GM19035 (cell line): ENCODE results near the gene PIK3C2B.
A peak's percentile ranks its signal among the peaks of the same experiment; 100 is the strongest.

Experiments
- ATAC-seq: cut with Tn5 transposase; IDR thresholded peaks from one replicate; pipeline ENCODE4 v1.9.1; 2021; ENCODE audit not compliant: unreplicated experiment

PIK3C2B gene

DNA sequence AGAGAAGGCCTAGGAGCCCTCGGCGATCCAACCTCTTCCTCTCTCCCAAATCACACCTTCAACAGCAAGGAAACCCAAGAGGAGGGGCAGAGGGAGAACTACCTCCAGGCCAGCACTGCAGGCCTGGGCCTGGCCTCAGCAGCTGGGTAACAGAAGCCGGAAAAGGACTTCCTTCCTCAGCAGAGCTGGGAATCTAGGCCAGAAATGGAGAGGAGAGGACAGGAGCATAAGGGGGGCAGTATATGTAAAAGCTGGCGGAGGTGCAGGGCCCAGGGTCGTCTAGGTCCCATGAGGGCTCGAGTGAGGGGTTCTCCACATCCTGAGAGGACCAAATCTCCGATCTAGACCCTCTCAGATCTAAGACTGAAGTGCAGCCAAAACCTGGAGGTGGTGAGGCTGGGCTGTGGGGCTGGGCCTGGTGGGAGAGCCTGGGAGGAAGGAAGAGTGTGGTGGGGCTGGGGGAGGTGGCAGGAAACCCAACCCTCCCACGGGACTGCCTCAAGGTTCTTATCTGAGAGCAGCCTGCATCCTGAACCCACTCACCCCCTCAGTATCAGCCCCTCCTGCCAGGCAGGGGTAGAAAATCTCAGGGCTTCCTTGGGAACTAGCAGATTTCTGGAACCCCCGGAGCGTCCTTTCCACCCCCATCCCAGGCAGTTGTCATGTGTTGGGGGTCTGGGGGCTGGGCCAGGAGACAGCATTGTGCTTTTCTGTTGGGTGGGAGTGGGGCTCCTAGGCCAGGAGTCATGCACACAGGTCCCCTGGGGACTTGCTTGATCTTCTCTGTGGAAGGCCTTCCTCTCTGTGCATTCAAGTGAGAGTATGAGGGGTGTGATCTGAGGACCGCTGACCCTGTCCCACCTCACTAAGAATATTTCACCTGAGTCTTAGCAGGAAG lies 33.0 kb downstream of the PIK3C2B start:
- ATAC-seq: no peak

DNA sequence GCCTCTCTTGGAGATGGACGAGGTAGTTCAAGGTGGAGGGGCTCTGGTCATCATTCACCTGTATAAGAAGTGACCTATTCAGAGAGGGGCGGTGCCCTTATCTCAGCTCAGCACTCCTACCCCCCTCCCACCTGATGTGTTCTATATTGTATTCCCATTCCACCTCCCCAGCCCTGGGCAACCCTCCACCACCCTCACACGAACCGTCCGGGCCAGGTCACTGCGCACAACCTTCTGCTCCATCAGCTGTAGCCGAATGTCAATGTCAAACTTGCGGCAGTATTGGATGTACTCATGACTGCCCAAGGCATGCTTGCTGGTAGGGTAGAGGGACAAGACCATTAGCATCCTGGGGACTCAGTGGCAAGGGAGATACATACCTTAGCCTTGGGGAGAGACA lies 34.3 kb downstream of the PIK3C2B start:
- no peak for ATAC-seq

DNA sequence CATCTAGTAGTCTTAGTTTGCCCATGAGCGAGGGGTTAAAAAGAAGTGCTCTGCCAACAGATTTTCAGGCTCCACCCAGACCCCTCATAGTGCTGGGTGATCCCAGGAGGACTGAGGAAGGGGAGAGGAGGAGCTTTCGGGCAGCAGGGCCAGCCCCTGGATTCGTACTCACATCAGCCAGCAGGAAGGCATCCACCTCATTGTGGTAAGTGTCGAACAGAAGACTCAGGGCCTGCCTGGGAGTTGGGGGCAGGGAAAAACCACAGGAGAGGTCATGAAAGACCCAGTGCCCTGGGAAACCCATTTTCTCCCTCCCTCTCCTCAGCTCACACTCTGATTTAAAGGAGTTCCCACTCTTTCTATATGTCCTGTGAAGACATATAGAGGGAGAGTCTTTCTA lies 34.9 kb downstream of the PIK3C2B start:
- ATAC-seq: no peak

DNA sequence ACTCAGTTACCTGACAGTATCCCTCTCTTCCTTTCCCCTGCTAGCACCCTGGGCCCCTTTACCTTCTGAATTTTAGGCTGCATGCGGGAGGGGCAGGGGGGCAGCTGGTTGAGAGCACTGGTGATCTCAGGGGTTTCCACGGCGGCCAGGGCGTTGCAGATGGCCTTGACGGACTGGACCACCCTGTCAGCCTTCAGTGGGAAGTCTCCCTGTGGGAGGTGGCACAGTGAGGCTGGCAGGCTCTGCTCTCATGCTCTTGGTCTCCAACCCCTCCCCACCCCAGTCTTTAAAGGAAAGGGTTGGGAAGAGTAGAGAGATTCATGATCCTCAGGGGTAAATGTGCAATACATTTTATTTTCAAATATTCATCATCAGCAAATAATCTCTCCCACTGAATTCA lies 36.9 kb downstream of the PIK3C2B start:
- no peak for ATAC-seq

DNA sequence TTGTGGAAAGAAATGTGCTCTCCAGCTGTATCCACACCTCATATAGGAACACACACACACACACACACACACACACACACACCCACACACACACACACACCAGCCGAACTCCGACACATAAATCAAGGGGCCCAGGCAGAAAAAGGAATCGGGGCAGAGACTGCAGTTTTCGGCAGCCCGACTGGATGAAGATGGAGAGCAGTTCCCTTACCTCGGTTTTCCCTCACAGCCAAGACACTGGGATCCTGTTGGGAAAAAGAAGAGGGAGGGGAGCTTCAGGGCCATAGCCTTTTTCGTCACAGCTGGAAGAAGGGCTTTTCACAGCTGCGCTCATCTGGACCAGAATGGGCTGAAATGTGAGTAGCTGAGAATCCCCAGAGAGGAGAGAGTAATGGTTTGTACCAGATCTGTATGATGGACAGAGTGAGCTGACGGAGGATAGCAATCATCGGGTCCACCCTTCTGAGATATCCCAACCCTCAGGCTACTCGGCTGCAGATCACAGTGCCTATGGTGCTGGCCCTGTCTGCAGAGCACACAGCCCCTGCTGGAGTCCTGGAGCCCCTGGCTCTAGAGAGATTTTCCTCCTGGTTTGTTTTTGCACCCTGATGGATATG lies 37.7 kb downstream of the PIK3C2B start:
- no peak for ATAC-seq

DNA sequence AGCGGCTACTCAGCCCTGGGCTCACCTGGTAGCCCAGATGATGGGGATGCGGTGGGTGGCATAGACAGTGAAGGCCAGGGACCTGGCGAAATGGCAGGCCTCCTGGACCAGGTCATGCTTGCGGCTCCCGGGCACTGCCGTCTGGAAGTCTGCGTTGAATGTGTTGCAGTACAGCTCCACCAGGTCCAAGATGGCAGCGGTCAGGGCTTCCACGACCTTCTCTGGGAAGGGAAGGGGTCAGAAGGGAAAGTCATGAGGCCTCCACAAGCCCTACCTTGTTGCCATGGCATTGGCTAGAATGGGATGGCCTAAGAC lies 38.8 kb downstream of the PIK3C2B start:
- no peak for ATAC-seq

DNA sequence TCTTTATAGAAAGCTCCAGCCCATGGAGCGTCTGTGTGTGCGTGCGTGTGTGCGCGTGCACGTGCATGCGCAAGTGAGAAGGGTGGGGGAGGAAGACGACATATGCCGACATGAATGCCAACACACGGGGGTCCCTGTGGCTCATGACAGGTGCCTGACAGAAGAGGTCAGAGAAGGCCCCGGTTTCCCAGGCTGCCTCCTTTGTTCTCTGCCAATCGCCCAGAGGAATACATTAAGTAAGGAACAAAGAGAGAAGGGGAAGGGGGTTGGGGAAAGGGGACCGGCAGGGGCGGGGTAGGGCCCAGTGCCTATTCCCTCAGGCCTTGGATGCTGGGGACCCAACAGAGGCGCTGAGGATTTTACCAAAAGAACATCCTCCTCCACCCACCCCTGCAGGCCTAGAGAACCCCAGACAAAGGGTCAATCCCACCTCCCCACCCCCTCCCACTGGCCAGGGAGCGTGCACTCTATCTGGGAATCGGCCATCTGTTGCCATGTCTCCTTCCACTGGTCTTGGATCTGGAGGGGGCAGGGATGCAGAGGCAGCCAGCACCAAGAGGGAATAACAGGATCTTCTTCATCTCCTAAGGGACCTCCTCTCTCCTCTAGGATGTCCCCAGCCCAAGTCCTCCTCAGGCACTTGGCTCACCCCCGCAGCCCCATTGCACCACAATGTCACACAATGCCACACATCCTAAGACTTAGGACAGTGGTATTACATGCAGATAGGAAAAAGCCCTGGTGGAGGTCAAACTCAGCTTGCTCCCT lies 39.4 kb downstream of the PIK3C2B start:
- no peak for ATAC-seq

DNA sequence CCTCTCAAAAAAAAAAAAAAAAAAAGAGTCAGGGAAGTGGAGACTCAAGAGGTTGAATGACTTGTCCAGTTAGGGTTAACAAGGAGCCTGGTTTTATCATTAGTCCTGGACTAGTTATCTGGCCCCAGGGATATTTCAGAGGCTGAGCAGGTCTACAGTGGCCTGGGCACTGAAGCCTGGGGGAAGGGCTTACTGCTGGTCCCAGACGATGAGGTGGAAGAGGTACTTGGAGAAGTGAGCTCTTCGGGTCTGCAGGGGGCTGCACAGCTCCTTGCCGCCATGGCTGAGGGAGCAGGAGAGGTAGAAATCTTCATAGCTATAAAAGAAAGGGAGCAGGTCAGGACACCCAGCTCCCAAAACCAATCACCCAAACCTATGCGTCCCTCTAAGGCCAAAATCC lies 40.1 kb downstream of the PIK3C2B start:
- ATAC-seq: no peak

DNA sequence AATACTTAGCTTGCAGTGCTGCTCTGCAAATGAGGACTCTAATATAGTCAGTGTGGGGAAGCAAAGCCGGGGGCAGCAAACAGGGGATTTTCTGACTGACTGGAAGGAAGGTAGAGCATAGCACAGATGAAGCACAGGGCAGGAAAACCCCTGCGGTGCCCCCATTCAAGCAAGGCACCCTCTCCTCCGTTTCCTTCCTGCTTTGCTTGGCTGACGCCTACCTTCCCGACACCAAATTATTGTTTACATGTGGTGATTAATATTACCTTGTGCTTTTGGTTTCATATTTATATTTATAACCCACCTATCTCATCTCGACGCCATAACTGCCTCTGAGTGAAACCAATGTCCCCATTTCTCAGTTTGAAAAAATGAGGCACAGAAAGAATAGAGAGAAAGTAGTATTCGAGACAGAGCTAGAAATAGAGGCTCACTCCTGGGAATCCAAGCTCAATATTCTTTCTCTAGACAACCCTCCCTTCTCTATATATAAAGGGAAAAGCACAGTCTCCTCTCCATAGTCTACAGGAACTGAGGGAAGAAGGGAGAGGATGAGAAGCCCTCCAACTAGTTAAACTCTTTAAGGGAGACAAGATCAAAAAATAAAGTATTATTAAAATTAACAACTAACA lies 41.3 kb downstream of the PIK3C2B start:
- peak; percentile 81 for ATAC-seq

DNA sequence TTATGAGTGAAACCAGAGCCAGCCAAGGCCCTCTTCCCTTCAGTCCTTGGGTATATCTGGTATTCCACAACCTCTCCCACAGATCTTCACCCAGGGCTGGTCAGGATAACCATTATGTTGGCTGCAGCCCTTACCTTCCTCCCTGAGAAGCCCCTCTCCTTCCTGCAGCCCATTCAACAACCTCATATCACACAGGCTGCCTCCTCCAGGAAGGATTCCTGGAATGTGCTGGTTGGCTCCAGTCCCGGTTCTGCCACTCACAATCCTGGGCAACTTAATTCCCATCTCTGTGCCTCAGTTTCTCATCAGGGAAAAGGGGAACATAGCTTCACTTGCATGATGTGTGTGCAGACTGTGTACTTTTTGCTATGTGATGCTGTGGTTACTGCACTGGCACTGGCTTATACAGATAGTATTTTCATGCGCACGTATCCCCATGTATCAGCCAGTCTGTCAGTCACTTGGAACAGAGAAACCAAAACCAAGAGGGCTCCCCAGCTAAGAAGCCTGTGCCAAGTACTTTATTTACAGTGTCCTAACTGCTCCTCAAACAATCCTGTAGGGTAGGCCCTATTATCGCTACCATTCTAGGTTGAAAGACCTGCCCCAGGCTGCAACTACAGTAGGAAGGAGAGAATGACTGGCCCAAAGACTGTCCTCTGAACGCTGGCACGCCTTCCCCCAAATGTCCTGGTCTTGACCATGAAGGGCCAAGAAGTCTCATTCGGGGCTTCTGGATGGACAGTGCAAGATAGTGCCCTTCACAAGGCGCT lies 43.1 kb downstream of the PIK3C2B start:
- ATAC-seq: no peak

DNA sequence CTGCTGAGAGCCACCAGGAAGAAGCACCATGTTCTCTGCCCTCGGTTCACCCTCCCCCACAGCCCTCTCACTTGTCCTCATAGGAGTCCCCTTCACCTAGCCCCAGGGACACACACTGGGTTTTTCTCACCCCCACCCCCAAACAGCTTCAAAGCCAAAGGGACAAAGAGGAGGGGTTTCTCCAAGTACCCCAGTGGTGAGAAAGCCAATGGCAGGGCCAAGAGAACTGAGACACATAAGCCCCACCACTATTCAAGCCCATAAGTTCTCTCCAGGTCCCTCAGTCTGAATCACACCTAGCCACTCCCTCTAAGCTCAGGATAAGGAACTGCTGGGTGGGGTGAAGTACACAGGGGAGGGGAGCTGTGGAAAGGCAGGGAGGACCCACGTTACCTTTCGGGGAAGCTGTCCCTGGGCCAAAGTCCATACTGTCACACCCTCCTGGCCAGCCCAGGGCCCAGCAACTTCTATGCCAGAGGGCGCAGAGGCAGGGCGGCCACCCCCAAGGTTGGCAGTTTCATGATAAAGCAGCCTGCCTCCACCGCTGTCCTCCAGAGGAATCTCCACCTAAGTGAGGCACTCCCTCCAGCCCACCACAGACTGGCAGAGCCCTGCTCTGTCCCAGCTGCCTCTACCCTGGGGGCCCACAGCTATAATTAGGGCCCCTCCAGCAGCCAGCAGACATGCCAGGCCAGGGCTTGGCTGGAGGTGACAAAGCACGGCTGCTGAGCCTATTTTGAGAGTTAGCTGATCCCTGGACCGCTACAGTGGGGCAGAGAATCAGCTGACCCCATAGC lies 43.9 kb downstream of the PIK3C2B start:
- no peak for ATAC-seq

DNA sequence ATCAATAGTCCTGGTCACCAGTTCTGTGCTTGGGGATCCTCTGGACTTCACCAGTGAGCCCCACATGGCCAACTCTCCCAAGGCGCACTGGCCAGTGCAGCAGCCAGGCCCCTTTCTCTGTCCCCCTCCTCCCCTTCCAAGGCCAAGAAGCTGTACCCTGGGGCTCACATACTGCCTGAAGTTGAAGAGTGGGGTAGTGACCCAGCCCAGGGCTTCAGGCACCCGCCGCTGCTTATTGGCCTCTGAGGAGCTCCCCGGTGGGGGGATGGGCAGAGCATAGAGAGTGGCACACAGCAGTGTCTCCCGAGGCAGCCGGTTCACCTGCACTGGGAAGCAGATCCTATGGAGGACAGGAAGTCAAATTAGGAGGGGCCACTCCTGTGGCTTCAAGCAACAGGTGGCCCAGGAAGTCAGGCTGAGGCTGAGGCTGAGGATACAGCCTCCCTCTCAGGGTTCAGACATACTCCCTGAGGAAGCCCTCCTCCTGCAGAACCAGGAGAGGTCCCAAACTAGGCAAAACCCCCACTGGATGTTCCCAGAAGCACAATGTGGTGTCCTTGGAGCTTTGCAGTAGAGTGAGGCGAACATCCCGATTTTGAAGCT lies 44.8 kb downstream of the PIK3C2B start:
- no peak for ATAC-seq

DNA sequence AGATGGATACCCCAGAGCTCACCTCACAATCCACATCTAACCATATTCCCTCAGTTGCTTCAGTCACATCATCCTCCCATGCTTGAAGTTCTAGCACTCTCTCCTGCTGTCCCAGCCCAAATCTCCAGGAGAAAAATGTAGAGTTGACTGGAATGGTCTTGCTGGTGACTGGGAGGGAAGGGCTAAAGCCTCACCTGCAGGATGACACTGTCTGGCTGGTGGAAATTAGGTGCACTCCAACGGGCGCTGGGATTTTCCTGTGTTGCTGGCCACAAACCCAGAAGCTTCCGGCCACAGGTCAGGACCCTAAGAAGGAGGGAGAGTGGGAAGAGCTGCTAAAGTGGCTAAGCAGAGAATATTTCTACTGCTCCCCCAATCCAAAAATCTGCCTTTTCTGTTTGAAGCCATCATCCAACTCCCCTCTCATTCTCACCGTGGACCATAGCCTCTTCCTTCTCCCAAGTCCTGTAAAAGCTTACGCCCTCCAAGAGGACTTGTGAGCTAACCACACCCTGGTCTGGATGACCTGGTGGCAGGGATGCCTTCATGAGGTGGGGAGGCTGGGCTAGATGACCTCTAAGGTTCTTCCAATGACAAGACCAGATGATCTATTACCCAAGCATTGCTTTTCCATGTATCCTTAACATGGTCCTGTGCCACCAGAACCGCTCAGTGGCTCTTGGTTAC lies 45.5 kb downstream of the PIK3C2B start:
- no peak for ATAC-seq

DNA sequence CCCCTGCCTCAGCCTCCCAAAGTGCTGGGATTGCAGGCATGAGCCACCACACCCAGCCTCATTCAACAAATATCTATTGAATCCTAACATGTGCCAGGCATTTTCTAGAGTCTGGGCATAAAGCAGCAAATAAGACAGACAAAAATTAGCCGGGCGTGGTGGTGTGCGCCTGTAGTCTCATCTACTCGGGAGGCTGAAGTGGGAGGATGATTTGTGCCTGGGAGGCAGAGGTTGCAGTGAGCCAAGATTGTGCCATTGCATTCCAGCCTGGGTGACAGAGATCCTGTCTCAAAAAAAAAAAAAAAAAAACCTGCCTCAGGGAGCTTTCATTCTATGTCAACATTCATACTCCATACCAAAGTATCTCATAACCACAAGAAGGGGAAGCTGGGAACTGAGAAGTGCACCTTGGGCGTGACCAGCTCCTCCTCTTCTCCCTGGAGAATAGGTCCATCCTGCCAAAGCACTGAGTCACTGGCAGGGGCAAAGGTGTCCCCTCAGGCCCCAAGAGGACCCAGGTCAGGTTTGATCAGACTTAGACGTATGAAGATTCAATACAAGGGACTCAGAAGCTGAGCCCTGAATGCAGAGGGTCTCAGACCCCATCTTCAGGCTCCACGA lies 46.2 kb downstream of the PIK3C2B start:
- no peak for ATAC-seq

DNA sequence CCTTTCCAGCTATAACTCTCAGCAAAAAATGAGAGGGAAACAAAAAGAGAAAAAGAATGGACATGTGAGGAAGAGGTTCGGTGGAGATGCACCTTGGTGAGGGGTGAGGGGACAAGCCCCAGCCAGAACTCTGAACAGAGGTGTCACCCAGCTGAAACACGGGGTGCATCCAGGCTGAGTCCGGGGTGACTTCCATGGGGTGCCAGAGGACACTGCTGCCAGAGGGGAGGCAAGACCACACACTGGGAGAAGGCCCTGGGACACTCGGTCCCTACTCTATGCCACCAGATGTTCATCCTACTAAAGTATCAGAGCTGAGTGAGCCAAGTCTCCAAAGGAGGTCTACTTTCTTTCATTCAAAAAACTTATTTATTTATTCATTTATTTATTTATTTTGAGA lies 46.9 kb downstream of the PIK3C2B start:
- ATAC-seq: no peak

DNA sequence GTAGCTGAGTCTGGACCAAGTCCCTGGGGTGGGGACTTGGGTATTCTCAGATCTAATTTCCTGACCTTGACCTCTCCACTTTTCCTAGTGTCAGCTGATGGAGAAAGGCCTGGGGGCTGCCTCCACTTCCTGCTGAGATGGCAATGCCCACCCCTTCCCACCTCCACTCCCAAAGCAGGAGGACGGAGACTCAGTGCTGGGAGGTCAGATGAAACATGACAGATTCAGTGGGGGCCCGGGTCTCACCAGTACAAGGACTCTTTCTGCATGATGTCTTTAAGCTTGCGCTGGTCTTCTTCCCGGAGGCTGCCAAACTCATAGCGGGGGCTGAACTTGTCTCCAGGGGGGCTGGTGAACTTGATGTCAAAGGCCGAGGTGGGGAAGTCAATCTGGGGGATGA lies 47.4 kb downstream of the PIK3C2B start:
- ATAC-seq: no peak

DNA sequence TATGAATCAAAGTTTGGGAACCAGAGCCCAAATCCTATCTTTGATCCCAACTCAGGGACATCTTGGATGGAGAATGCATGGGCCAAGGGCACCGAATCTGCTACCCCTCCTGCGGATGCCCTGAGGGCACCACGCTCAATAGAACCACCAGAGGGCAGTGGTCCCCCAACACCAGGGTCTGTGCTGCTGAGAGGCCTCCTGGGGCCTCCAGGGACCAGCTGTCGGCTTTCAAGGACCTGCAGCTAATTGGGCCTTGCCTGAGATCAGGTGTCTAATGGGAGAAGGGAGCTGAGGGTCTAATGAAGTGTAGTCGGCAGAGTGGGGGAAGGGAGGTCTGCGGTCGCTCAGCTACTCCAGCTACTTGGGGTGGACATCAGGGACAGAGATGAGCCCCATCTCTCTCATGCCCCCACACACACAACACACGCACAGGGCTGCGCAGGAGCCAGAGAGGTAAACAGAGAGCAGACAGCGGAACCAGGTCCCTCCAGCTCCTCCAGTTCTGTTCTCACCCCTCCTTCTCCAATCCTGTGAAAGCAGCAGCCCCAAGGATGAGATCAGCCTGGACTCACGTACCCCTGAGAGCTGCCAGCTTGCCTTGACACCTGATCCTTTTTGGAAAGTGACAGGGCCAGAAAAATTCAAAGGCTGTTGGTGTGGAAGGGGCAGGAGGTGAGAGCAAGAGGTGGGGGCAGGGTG lies 48.0 kb downstream of the PIK3C2B start:
- peak; percentile 65 for ATAC-seq

DNA sequence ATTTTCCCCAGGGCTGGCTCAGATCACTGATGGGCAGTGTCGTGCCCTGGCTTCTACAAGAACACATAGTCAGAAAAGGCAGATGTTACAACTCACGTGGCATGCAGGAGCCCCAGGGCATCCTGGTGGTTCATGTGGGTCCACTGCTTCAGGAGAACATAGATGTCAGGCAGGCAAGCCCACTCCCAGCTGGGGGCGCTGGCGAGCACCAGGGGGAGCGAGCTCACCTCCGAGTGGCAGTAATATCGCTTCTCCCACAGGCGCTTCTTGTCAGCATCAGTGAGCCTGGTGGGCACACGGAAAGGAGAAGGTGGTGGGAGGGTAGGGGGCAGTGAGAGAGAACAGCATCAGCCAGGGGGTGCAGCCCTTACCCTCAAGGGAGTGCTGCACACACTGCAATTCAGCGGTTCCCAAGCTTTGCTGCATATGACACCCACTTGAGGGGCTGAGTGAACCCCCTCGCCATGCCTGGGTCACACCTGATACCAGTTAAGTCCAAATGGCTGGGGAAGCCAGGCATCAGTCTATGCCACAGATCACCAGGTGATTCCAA lies 48.7 kb downstream of the PIK3C2B start:
- peak; percentile 14 for ATAC-seq
